Measurements from ENCODE around the gene MBD2. TPM values are rescaled to one million over a fixed set of nuclear protein-coding genes. Genes with fewer than 3 reads are reported as not detected.

MBD2 gene
- total RNA-seq, 1 donor from 2014 or later, result 102 TPM

DNA sequence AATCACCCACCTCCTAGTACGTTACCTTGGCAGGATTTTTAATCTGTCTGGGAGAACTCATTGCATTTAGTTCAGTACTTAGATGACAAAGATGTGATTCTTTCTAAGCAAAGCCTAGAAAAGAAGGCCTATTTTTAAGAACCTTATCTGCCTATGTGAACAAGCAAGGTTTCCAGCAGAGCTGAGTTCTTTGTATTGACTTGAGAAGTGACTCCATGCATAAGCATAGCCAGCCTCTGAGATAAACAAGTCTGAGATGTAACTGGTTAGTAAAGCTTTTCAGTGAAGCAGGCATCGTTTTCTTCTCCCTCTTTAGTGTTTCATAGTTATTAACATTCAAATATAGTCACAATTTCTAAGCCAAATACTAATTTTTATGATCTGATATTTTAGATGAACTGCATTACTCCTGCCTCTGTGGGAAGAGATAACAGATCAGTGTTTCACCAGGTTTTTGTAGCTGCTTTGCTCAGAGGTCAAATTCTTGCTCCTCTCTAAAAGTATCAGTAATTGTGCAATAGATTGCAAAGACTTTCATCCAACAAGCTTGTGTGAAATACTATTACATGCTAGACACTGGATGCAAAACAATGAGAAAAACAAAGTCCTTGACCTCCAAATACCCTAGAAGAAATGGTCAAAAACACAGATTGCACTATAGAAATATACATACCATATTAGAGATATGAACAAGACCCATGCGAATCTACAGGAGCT is 107.8 kb downstream of the MBD2 start:
- H3K27ac ChIP-seq, result no peak overlapping the region
- ATAC-seq (no peak), DNase-seq (no peak)
- no peaks in the 10 kb centered on the region for H3K9me3 ChIP-seq
- no peaks in the 10 kb centered on the region for H3K36me3 ChIP-seq
- H3K4me1 ChIP-seq, result no peaks in the 10 kb centered on the region
- TF ChIP-seq, protein P1, sequence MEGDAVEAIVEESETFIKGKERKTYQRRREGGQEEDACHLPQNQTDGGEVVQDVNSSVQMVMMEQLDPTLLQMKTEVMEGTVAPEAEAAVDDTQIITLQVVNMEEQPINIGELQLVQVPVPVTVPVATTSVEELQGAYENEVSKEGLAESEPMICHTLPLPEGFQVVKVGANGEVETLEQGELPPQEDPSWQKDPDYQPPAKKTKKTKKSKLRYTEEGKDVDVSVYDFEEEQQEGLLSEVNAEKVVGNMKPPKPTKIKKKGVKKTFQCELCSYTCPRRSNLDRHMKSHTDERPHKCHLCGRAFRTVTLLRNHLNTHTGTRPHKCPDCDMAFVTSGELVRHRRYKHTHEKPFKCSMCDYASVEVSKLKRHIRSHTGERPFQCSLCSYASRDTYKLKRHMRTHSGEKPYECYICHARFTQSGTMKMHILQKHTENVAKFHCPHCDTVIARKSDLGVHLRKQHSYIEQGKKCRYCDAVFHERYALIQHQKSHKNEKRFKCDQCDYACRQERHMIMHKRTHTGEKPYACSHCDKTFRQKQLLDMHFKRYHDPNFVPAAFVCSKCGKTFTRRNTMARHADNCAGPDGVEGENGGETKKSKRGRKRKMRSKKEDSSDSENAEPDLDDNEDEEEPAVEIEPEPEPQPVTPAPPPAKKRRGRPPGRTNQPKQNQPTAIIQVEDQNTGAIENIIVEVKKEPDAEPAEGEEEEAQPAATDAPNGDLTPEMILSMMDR (IDR thresholded peaks at IDR 0.05), result no peak
- H3K27me3 ChIP-seq (ENCODE audit: low read depth), result no peaks in the 10 kb centered on the region
- H3K4me3 ChIP-seq, result no peak overlapping the region
- intact Hi-C loops (cut with DNase I), result no loop called here

DNA sequence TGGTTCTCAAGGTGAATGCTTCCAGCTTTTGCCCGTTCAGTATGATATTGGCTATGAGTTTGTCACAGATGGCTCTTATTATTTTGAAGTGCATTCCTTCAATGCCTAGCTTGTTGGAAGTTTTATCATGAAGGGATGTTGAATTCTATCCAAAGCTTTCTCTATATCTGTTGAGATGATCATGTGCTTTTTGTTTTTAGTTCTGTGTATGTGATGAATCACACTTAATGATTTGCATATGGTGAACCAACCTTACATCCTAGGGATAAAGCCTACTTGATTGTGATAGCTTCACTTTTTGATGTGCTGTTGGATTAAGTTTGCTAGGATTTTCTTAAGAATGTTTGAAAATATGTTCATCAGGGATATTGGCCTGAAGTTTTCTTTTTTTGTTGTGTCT is 112.1 kb downstream of the MBD2 start:
- ATAC-seq, result no peak
- H3K27ac ChIP-seq, result no peak overlapping the region
- intact Hi-C loops (cut with DNase I), result no loop called here
- no peak for DNase-seq
- no peak overlapping the region for H3K4me3 ChIP-seq
- TF ChIP-seq, protein P1 (IDR thresholded peaks at IDR 0.05), result no peak
- H3K27me3 ChIP-seq (ENCODE audit: low read depth), result no peaks in the 10 kb centered on the region
- no peaks in the 10 kb centered on the region for H3K4me1 ChIP-seq
- no peaks in the 10 kb centered on the region for H3K9me3 ChIP-seq
- H3K36me3 ChIP-seq, result no peaks in the 10 kb centered on the region

GRCh38 chr18:54109131-54109683 is 115.3 kb downstream of the MBD2 start:
- Histone ChIP-seq H3K4me1 (no peaks in the 10 kb centered on the region), H3K27me3 (ENCODE audit: low read depth) (no peaks in the 10 kb centered on the region), H3K4me3 (no peak overlapping the region), H3K27ac (no peak overlapping the region), H3K36me3 (no peaks in the 10 kb centered on the region), H3K9me3 (no peaks in the 10 kb centered on the region)
- intact Hi-C loops (cut with DNase I), result no loop called here
- DNase-seq (no peak), ATAC-seq (no peak)
- TF ChIP-seq, protein P1 (IDR thresholded peaks at IDR 0.05), result no peak

DNA sequence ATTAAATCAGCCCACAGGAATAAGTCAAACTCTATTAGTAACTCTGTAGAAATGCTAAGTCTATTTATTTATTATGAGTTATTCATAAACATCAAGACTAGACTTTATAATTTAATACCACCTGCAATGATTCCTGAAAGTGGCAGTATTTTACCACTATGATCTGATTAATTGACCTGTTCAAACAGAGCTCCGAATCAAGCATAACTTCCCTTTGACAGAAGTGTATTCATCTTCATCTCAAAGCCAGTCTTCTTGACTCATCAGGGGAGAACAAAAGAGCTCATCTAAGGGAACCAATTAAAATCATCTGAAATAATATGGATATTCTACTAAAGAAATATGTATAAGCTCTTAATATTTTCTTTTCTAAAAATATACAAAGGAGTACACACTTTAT is 122.3 kb downstream of the MBD2 start:
- no peaks in the 10 kb centered on the region for H3K27me3 ChIP-seq (ENCODE audit: low read depth)
- ATAC-seq (no peak), DNase-seq (no peak)
- H3K36me3 ChIP-seq, result no peaks in the 10 kb centered on the region
- TF ChIP-seq, protein P1 (IDR thresholded peaks at IDR 0.05), result no peak
- no peak overlapping the region for H3K4me3 ChIP-seq
- no peak overlapping the region for H3K27ac ChIP-seq
- no peaks in the 10 kb centered on the region for H3K4me1 ChIP-seq
- H3K9me3 ChIP-seq, result no peaks in the 10 kb centered on the region
- intact Hi-C loops (cut with DNase I), result no loop called here

Other genes with a start within 250 kb of the MBD2 start
- gene POLI, start 44.8 kb upstream of the MBD2 start, total RNA-seq, result 27.4 TPM
- gene STARD6, start 133.2 kb upstream of the MBD2 start, total RNA-seq, result not detected
- 3.9 TPM for gene C18orf54, start 133.2 kb upstream of the MBD2 start, total RNA-seq

All from lower lobe of right lung (tissue), 2 donors.